Measurements from ENCODE around the gene SSX4B. TPM values are rescaled to one million over a fixed set of nuclear protein-coding genes. Genes with fewer than 3 reads are reported as not detected.

SSX4B gene
- not detected in 2 replicates for total RNA-seq (ENCODE audit: low replicate concordance)

GRCh38 chrX:48411860-48412259 is at the start of gene SSX4B:
Gene SSX4B (minus strand): TSS chrX:48411960. CDS start chrX:48411372, 588 bp downstream.

GRCh38 chrX:48383239-48383638 is 28.5 kb downstream of the SSX4B start, which contains the start of gene SSX4:
Gene SSX4 (plus strand): TSS chrX:48383539. CDS start chrX:48384054, 515 bp downstream.

GRCh38 chrX:48356315-48357094 is 55.3 kb downstream of the SSX4B start, which contains the start of gene SSX3:
Gene SSX3 (minus strand): TSS chrX:48356703. CDS start chrX:48355249, 1,454 bp downstream.

Other genes with a start within 250 kb of the SSX4B start
- not detected in 2 replicates for gene SSX5, start 215.2 kb downstream of the SSX4B start, total RNA-seq (ENCODE audit: low replicate concordance)
- not detected in 2 replicates for gene SSX1, start 156.6 kb downstream of the SSX4B start, total RNA-seq (ENCODE audit: low replicate concordance)
- not detected in 2 replicates for gene SSX3, start 55.3 kb downstream of the SSX4B start, total RNA-seq (ENCODE audit: low replicate concordance)
- not detected in 2 replicates for gene SSX4, start 28.4 kb downstream of the SSX4B start, total RNA-seq (ENCODE audit: low replicate concordance)
- gene SLC38A5, start 58.3 kb upstream of the SSX4B start, total RNA-seq (ENCODE audit: low replicate concordance) = 21.9 and 54.9 TPM in 2 replicates
- gene FTSJ1, start 64.2 kb upstream of the SSX4B start, total RNA-seq (ENCODE audit: low replicate concordance) = 27.4 and 56.0 TPM in 2 replicates
- gene PORCN, start 97.0 kb upstream of the SSX4B start, total RNA-seq (ENCODE audit: low replicate concordance) = 9.8 and 17.6 TPM in 2 replicates
- 45.9 and 78.8 TPM in 2 replicates for gene EBP, start 109.8 kb upstream of the SSX4B start, total RNA-seq (ENCODE audit: low replicate concordance)
- gene TBC1D25, start 127.8 kb upstream of the SSX4B start, total RNA-seq (ENCODE audit: low replicate concordance) = 5.3 and 6.2 TPM in 2 replicates
- gene RBM3, start 162.5 kb upstream of the SSX4B start, total RNA-seq (ENCODE audit: low replicate concordance) = 56.9 and 302 TPM in 2 replicates
- gene WDR13, start 185.5 kb upstream of the SSX4B start, total RNA-seq (ENCODE audit: low replicate concordance) = 170 and 335 TPM in 2 replicates

Data from smooth muscle cell of the coronary artery (primary cell).